NCI-H146 treated with DMSO at 0.1 percent for 48 hours (cell line): ENCODE results near the gene LIPE.
A peak's percentile ranks its signal among the peaks of the same experiment; 100 is the strongest.

ENCODE experiments used
- DNase-seq: peaks from one replicate; lab custom pipeline; 2025; ENCODE audit not compliant: unreplicated experiment; lab: John Stamatoyannopoulos, UW

LIPE gene

DNA sequence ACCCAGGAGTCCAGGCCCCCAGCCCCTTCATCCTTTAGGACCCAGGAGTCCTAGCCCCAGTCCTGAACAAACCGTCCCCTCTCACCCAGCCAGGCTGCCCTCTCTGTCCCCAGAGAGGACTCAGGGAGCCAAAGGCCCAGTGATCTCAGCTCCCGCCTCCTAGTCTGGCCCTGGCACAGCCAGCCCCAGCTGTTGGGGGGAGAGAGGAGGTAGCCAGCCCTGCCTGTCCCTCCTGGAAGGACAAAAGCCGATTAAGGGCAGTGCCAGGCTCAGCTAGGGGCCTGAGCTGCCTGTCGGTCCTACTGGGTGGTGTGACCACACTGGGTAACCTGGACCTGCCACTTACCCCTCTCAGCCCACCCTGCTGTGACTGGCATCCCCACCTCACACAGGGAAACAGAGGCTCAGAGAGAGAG, 14.5 kb downstream of the LIPE start:
- DNase-seq = no peak

GRCh38 chr19:42412227-42412626, 15.0 kb downstream of the LIPE start:
- DNase-seq = no peak

- DNase-seq = no peak
Observed at GRCh38 chr19:42411581-42412178, 15.5 kb downstream of the LIPE start.

DNA sequence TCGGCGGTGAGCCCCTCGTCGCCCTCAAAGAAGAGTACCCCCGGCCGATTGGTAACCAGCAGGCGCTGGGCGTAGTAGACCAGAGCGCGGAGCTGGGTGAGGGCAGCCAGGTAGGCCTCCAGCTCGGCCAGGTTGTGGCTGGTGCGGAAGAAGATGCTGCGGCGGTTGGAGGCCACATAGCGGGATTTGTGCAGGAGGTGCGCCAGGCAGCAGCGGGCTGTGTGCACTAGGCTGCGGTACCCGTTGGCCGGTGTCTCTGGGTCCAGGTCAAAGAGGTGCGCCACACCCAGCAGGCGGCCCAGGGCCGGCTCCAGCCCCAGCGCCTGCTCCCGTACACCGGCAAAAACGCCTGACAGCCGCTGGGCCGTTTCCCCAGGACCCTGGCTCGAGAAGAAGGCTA, 16.8 kb downstream of the LIPE start:
- no peak for DNase-seq

DNA sequence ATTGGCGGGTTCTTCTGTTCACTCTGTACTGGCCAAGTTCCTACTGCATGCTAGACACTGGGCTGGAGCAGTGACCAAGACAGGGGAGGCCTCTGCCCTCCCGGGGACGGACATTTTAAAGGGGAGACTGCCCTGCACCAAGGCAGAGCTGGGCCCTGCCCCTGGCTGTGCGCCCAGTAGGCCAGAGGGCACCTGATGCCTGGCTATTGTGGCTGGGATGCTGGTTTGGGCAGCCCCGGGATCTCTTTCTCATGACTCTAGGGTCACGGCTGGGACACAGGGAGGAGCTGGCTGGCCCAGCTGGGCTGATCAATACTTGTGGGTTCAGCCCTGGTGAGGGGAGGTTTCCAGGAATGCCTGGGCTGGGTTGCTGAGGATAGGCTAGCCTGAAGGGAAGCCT, 17.7 kb downstream of the LIPE start:
- DNase-seq = no peak

DNA sequence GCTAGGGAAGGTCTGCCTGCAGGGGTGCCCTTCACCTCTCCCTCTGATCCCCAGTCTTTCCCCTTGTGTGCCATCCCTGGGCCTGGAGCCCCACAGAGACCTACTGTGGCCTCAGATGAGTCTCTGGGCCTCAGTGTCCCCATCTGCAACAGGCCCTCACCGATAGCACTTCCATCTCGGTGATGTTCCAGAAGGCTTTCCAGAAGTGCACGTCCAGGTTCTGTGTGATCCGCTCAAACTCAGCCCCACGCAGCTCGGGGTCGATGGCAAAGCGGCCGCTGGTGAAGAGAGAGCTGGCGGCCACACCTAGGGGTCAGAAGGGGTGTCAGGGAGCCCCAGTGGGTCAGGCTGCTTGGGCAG, 19.4 kb downstream of the LIPE start:
- DNase-seq = no peak

- no peak for DNase-seq
Observed at GRCh38 chr19:42407085-42407815, 19.9 kb downstream of the LIPE start.

GRCh38 chr19:42406111-42406510, 21.1 kb downstream of the LIPE start:
- DNase-seq = no peak

- DNase-seq = no peak
Observed at GRCh38 chr19:42403586-42403985, 23.6 kb downstream of the LIPE start.

DNA sequence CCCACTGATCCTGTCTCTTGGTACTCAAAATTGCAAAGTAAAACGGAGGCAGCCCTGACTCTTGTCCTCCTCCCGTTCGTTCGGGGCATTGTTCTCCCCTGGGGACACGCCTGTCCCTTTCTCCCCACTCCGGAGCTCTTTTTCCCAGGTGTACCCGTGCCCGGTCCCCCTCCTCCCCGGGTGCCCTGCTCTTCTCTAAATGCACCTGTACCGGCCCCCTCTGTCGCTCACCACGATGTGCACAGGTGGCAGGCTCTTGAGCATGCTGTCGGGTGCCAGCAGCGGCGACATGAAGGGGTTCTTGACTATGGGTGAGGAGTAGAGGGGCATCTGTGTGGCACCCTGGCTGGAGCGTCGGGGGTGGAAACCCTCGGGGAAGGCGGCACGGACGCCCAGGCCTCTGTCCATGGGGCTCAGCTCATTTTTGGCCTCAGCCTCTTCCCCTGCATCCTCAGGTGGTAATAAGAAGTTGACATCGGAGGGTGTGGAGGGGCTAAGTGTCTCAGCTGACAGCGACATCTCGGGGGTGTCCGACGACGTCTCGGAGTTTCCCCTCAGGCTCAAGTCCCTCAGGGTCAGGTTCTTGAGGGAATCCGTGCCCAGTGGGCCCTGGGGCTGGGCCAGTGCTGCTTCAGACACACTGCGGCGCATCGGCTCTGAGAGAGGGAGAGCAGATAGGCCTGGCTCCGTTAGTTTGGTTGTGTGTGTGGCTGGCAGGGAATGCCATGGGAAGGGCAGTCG, 24.6 kb downstream of the LIPE start:
- DNase-seq = no peak

GRCh38 chr19:42401365-42402303, 25.6 kb downstream of the LIPE start:
- peak; percentile 54 for DNase-seq

- DNase-seq = no peak
Observed at GRCh38 chr19:42400404-42400803, 26.8 kb downstream of the LIPE start.

GRCh38 chr19:42397263-42398166, 29.7 kb downstream of the LIPE start:
- peak; percentile 75 for DNase-seq

GRCh38 chr19:42396381-42397262, 30.6 kb downstream of the LIPE start:
- peak; percentile 97 for DNase-seq

DNA sequence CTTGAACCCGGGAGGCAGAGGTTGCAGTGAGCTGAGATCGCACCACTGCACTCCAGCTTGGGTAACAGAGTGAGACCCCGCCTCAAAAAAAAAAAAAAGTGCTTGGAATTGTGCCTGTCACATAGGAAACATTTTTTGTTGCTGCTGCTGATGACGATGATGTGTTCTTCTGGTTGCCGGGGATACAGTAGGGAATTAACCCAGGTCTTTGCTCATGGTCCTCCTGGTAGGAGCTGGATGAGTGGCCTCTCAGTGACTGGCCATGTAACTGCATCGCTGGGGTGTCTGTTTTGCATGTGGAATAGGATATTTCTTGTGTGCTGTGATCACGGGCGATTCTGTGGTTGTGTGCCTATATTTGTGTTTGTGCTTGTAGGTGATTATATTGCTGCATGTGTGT, 32.4 kb downstream of the LIPE start:
- DNase-seq = no peak

GRCh38 chr19:42392165-42392564, 35.0 kb downstream of the LIPE start:
- DNase-seq = no peak

DNA sequence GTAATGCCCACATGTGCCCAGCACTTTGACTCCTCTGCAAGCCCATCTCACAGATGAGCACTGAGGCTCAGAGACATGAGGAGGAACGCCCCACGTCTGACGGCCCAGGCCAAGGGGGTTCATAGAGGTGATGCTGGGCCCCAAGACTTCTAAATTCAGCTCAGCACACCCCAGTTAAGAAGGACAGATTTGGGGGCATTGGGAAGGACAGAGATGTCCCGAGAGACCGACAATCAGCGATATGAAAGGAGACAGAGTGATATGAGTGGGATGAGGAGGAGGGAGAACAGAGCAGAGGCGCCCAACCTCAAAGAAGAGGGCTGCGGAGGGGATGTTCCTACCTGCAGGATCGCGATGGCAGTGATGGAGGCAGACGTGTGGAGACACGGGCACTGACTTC, 37.3 kb downstream of the LIPE start, which contains the start of gene CNFN:
CNFN (minus strand) TSS at position 399 of the 400 bp plus-strand sequence. CDS start 1,260 bp downstream, outside the sequence.
- DNase-seq = no peak

GRCh38 chr19:42388851-42389489, 38.2 kb downstream of the LIPE start:
- no peak for DNase-seq
